ENCODE data around the gene ADAMTS17.

The ADAMTS17 gene, protein sequence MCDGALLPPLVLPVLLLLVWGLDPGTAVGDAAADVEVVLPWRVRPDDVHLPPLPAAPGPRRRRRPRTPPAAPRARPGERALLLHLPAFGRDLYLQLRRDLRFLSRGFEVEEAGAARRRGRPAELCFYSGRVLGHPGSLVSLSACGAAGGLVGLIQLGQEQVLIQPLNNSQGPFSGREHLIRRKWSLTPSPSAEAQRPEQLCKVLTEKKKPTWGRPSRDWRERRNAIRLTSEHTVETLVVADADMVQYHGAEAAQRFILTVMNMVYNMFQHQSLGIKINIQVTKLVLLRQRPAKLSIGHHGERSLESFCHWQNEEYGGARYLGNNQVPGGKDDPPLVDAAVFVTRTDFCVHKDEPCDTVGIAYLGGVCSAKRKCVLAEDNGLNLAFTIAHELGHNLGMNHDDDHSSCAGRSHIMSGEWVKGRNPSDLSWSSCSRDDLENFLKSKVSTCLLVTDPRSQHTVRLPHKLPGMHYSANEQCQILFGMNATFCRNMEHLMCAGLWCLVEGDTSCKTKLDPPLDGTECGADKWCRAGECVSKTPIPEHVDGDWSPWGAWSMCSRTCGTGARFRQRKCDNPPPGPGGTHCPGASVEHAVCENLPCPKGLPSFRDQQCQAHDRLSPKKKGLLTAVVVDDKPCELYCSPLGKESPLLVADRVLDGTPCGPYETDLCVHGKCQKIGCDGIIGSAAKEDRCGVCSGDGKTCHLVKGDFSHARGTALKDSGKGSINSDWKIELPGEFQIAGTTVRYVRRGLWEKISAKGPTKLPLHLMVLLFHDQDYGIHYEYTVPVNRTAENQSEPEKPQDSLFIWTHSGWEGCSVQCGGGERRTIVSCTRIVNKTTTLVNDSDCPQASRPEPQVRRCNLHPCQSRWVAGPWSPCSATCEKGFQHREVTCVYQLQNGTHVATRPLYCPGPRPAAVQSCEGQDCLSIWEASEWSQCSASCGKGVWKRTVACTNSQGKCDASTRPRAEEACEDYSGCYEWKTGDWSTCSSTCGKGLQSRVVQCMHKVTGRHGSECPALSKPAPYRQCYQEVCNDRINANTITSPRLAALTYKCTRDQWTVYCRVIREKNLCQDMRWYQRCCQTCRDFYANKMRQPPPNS

DNA sequence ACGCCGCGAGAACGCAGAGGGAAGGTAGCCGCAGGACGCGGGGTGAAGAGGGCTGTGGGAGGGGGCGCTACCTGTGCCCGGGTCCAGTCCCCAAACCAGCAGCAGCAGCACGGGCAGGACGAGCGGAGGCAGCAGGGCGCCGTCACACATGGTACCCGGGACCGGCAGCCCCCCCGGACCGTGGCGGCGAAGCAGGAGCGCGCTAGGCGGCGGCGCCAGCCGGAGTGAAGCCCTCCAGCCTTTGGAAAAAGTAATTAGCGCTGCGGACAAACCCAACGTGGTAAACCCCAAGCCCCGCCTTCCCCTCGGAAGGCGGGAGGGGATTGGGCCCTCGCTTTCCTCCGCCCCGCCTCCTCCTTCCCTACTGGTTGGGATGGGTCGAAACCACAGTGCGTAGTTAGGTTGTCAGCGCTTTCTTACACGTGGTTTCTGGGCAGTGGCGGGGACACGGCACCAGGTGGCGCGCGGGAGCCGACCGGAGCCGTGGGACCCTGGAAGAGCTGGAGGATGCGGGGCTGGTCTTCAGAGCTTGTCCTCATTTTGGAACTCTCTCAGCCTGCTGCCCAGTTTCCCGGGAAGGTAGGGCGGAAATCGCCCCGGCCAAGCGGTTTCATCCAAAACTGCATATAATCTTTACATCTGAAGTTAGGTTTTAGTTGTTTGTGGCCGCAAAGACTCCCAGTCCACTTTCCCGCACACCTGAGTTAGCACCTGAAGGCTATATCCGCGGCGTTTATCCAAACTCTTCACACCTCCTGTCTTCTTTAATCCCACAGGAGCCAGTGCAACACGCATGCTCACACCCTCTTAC, at the start of gene ADAMTS17:
Gene ADAMTS17, minus strand, starts transcription at position 226 of the 811 bp plus-strand sequence. Its CDS starts 76 bp downstream, at position 150.
- DNase-seq = peak; percentile 82

DNA sequence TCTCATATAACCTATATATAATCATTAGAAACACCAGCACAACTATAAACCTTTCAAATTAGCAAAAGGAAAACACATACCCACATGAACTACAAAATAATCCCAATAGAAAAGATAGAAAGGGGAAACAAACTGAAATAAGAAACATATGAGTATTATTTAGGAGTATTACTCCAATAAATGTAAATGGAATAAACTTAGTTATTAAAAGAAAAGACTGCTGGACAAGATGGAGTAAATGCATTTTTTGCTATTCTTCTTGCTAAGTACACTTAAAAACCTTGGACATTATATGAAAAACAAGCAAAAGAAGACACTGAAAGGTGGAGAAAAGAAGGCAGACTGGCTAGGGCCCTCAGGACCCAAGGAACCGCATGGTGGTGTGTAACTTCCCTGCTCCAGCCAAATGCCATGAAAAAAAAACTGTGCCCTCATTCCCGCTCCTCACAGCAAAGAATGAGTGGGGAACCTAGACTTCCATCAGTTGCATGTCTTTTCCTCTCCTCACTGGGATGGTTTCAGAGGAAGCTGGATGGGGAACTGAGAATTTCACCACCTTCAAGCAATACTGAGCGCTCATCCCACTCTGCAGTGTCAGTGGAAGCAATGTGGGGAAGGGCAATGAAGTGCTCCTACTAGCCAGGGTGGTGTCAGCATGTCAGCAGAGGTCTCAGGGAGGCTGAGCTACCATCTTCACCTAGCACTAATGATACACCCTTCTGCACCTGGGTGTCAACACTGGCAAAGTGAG, 43.7 kb upstream of the ADAMTS17 start:
- no peak for DNase-seq

GRCh38 chr15:100384108-100384410, 42.3 kb upstream of the ADAMTS17 start:
- DNase-seq = no peak

DNA sequence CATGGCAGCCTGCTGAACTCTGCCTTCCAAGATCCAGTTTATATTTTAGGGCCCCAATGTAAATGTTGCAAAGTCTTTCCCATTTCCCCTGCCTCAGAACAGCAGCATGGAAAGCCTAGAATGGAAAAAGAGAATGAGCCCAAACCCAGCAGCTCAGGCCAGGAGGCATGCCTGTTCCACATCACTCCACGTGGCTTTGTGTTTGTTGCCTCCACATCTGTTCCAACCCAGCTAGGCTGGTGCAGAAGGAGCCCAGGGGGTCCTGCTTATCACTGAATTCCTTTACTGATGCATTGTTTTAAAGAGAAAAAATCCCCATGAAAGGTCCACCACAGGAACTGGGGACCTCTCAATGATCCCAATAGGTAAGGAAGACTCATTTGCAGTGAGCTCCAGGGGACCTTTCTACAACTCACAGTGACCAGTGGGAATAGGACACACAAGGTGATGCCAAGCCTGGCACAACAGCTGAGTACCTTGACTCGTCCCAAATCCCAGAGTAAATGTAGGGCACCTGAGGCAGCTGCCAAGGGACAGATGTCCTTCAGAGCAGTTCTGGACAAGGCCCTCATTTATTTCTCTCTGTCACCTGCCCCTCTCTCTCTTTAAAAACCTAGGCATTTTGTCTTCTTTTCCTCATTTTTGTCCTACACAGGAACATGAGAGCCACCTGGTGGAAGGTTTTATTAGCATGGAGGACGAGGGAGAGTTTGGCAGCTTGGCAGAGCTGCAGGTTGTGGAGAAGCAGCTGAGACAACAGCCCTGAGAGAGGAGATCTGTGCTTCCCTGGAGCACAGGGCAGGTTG, 41.7 kb upstream of the ADAMTS17 start:
- DNase-seq = no peak

DNA sequence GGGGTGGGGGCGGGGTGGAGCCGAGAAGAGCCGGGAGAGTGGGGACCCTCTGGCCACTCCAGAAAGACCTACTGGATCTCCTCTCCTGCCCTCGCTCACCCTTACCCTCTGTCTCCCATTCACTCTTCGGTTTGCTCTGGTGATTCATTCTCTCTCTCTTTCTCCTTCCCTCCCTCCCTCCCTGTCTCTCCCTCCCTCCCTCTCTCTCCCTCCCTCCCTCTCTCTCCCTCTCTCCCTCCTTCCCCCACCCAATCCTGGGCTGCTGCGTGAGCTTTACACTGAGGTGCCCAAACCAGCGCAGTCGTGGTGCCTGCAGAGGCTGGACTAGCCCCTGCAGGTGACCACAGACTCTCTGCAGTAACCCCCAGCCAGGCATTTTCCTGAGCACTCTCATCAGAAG, 32.2 kb upstream of the ADAMTS17 start:
- DNase-seq = no peak

DNA sequence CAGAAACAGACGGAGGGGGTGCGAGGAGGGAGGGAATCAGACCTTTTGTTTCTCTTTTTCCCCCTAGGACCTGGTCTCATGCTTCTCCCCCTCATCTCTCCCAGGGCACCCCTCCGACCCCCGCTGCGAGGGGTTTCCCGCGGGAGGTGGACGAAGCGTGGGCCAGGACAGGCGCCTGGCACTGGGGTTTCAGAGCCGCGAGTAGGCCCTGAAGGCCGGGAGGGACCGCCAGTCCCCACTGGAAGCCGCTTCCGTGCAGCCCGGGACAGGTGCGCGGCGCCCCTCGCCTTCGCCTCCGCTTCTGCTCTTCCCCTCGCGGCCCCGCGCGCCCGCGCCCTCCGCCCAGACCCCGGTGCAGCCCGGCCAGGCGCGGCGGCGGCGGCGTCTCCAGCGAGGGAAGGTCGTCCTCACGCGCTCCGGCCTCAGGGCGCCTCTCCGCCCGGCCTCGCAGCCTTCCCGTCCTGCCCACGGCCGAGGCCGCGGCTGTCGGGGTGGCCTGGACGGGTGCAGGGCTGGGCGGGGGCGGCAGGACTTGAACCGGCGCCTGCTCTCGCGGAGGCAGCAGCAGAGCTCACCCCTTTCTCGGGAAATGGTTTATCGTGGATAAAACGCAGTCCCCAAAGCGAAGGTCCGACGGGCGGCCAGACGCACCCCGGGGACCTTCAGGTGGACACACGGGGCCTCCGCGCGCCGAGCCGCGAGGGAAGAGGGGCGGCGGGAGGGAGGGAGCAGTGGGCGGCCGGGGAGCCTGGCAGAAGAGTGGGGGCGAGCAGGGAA, 31.5 kb upstream of the ADAMTS17 start:
- DNase-seq = no peak

DNA sequence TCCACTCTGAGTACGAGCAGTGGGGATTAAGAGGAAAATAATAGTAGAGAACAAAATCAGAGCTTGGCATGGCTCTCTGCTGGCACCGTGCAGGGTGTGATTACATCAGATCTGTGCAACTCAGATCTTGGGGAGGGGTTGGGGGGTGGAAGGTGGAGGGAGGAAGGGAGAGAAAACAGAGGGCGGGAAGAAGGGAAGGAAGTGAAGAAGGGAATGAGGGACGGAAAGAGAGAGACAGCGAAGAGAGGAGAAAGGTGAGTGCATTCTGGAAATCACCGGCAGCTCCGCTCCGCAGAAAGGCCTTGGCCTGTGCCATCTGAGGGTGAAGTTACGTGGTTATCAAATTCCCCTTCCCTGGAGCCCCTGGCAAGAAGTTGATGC, 31.0 kb upstream of the ADAMTS17 start:
- no peak for DNase-seq

- DNase-seq = no peak
Measured at GRCh38 chr15:100355342-100355741, 13.6 kb upstream of the ADAMTS17 start.

GRCh38 chr15:100353449-100353848, 11.7 kb upstream of the ADAMTS17 start:
- DNase-seq = no peak

- no peak for DNase-seq
Measured at GRCh38 chr15:100350434-100351226, 8.9 kb upstream of the ADAMTS17 start.

DNA sequence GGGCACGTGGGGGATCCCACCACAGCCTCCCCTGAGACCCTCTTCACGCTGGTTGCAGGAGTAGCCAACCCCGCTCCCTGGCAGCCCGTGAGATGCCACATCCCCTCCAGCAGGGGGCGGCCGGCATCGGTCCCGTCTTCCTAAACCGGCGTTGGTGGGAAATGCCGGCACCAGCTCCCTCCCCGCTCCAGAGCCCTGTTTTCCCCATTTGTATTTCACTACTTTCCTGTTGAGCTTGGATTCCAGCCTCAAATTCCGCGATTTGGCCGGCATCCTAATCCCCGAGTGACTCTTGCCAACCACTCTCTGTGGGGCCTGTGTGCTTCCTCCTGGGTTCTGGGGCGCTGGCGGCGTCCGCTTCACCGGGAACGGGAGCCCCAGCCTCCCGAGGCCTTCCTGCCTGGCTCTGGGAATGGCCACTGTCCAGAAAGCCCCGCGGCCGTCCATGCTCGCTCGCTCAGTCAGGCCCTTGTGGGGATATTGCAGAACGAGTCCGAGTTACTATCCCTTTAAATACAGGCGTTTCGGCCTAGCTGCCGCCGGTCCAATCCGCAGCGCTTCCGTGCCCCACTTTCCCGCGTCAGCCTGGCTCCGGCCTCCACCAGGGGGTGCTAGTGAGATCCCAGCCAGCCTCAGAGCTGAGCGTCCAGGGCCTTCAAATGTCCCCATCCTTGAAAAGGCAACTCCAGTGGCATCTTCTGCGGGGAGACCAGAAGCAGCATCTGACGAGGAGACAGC, 8.1 kb upstream of the ADAMTS17 start:
- peak; percentile 67 for DNase-seq

- no peak for DNase-seq
Measured at GRCh38 chr15:100349321-100349695, 7.5 kb upstream of the ADAMTS17 start.

GRCh38 chr15:100348578-100348977, 6.8 kb upstream of the ADAMTS17 start:
- DNase-seq = no peak

GRCh38 chr15:100346866-100347512, 5.2 kb upstream of the ADAMTS17 start:
- no peak for DNase-seq

- no peak for DNase-seq
Measured at GRCh38 chr15:100345438-100345837, 3.7 kb upstream of the ADAMTS17 start.

DNA sequence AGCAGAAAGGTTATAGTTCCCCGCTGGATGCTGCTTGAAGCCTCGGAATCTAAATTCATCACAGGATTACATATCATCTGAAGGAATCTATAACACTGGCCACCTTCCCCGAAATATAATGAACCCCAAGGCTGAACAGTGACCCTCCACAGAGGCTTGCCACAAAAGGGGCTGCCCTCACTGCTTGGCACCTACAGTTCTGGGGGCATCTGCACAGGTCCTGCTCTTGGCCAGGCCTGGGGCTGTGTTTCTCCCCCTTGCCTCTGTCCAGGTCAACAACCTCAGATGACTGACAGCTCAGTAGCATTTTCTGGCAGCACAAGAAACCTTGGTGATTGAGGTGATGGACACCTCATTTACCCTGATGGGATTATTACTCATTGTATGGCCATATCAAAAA, 1.5 kb upstream of the ADAMTS17 start:
- no peak for DNase-seq

DNA sequence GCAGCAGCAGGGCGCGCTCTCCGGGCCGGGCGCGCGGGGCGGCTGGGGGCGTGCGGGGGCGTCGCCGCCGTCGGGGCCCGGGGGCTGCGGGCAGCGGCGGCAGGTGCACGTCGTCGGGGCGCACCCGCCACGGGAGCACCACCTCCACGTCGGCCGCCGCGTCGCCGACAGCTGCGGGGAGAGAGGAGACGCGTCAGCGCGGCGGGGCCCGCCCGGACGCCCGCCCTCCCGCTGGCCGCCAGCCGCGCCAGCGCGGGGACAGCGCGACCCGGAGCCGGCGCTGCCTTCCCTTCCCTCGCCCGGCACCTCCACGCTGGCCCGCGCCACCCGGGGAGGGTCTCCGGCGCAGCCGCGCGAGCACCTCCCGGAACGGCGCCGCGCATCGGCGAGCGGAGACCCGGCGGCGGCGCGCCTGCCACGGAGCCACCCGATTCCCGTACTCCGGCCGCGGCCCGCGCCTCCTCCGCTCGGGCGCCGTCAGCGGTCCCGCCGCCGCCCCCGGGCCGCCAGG, 481 bp downstream of the ADAMTS17 start:
- DNase-seq = no peak

- DNase-seq = no peak
Measured at GRCh38 chr15:100340721-100341238, 995 bp downstream of the ADAMTS17 start.
